ENCODE results near the gene CHRND.

DNA sequence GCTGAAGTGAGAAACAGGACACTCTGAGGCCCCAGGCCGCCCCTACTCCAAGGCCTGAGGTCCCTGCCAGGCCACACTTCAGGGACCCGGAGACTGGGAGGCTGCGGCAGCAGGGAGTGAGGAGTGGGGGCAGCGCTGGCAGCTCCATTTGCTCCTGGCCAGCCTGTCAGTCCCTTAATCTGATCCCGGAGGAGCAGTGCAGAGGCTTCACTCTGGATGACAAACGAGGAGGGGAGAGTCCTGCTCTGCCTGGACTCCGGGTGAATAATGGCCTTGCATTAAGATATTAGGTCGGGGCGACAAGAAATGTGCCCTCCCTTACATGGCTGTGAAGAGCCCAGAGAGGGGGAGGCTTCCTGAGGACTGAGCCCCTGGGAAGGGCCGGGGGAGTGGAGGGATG is 20.1 kb upstream of the CHRND start:
- TF ChIP-seq CTCF (optimal IDR thresholded peaks at IDR 0.05 in 1 of 3, IDR thresholded peaks at IDR 0.05 in 1 of 3, conservative IDR thresholded peaks at IDR 0.05 in 1 of 3; ENCODE audit: extremely low read depth in 1 of 3, insufficient read depth in 2 of 3, low read length in 3 of 3) = no peak
- no peak for TF ChIP-seq EZH2 (IDR thresholded peaks at IDR 0.05; ENCODE audit: low read length)

Measured in keratinocyte (primary cell).